Endothelial cell of umbilical vein (primary cell): ENCODE results near the gene DLGAP1. TPM values are rescaled to one million over a fixed set of nuclear protein-coding genes. Genes with fewer than 3 reads are reported as not detected.

Source experiments
- BruUV-seq: library from RNA; stranded (reverse); fragments of 400-500 nt; replicated peaks from 2 replicates; lab custom pipeline; 2021; lab: Mats Ljungman, UMichigan
- CTCF ChIA-PET: fragments of 300-600, 350-600 bp; sonication (Branson Sonifier 250); formaldehyde crosslinking; loops from one replicate; lab custom pipeline; 2021; ENCODE audit warnings: antibody characterized with exemption, inconsistent platforms; lab: Charles Lee
- POLR2A ChIA-PET: fragments of 300-600, 350-600 bp; sonication (Branson Sonifier 250); formaldehyde crosslinking; loops from one replicate; lab custom pipeline; 2021; ENCODE audit warnings: antibody characterized with exemption, inconsistent platforms; lab: Charles Lee
- DNase-seq: peaks from one replicate; pipeline ENCODE4 v3.0.0-alpha.2; 2011; ENCODE audit warnings: low read depth, low spot score
- FAIRE-seq: peaks from 2 replicates; lab custom pipeline; 2011; peaks lifted over from hg19 to GRCh38; lab: Jason Lieb, UNC
- H2AFZ ChIP-seq: 2 replicates; pipeline ENCODE4 v1.6.0; 2012; ENCODE audit warnings: low read depth, low read length, control low read depth, inconsistent platforms
- H3K27ac ChIP-seq: 2 replicates; pipeline ENCODE4 v1.5.1; 2011; ENCODE audit warnings: low read depth, mild to moderate bottlenecking, control low read depth, low read length, moderate library complexity; ENCODE audit not compliant: insufficient read depth
- H3K27me3 ChIP-seq, 2 experiments: 2 replicates each; pipeline versions ENCODE4 v1.6.0 to v1.6.1; 2011; ENCODE audit warnings: low read length in 2 of 2, mixed read lengths in 1 of 2; ENCODE audit not compliant: control insufficient read depth in 2 of 2, insufficient read depth in 2 of 2
- H3K36me3 ChIP-seq, 2 experiments: 2 replicates in 1 of 2; 3 replicates in 1 of 2; pipeline ENCODE4 v1.5.1; 2011; ENCODE audit warnings: low read length in 2 of 2, mild to moderate bottlenecking in 1 of 2, moderate library complexity in 1 of 2; ENCODE audit not compliant: control insufficient read depth in 2 of 2, insufficient read depth in 2 of 2; ENCODE audit errors: extremely low read depth in 1 of 2
- H3K4me1 ChIP-seq: 3 replicates; pipeline ENCODE4 v1.5.1; 2011; ENCODE audit warnings: mild to moderate bottlenecking, low read length; ENCODE audit not compliant: control insufficient read depth, insufficient read depth; ENCODE audit errors: extremely low read depth
- H3K4me2 ChIP-seq: 2 replicates; pipeline ENCODE4 v1.6.1; 2011; ENCODE audit warnings: low read length, control low read depth, mixed read lengths; ENCODE audit not compliant: insufficient read depth
- H3K4me3 ChIP-seq, 3 experiments: fragments of 200-600 bp in 1 of 3; sonication (generic), shearing (Covaris generic) in 1 of 3; replicated peaks in 1 of 3; 2 replicates each; pipeline ENCODE4 v1.5.1; 2011 to 2016; ENCODE audit warnings: control low read depth in 3 of 3, low read length in 3 of 3, mild to moderate bottlenecking in 2 of 3, inconsistent platforms in 1 of 3, low read depth in 1 of 3, moderate library complexity in 1 of 3; ENCODE audit not compliant: insufficient read depth in 1 of 3
- H3K79me2 ChIP-seq: 2 replicates; pipeline ENCODE4 v1.6.0; 2012; ENCODE audit warnings: low read length, inconsistent platforms; ENCODE audit not compliant: control insufficient read depth, insufficient read depth
- H3K9ac ChIP-seq: replicated peaks from 2 replicates; pipeline ENCODE3; 2011; ENCODE audit warnings: low read length, control low read depth; ENCODE audit not compliant: insufficient read depth; ENCODE audit errors: extremely low read depth
- H3K9me1 ChIP-seq: replicated peaks from 3 replicates; pipeline ENCODE4 v1.6.0; 2011; ENCODE audit warnings: mild to moderate bottlenecking, low read length; ENCODE audit not compliant: control insufficient read depth, insufficient read depth; ENCODE audit errors: extremely low read depth
- H3K9me3 ChIP-seq: replicated peaks from 2 replicates; pipeline ENCODE4 v1.5.1; 2012; ENCODE audit warnings: low read length, inconsistent platforms; ENCODE audit not compliant: control insufficient read depth, insufficient read depth
- H4K20me1 ChIP-seq: replicated peaks from 2 replicates; pipeline ENCODE3; 2011; ENCODE audit warnings: mild to moderate bottlenecking, low read length; ENCODE audit not compliant: control insufficient read depth, insufficient read depth; ENCODE audit errors: extremely low read depth
- EZH2 ChIP-seq: IDR thresholded peaks from 2 replicates; pipeline ENCODE4 v1.6.1; 2012; ENCODE audit warnings: borderline replicate concordance, low read depth, mild to moderate bottlenecking, moderate library complexity, low read length, inconsistent platforms; ENCODE audit not compliant: severe bottlenecking
- FOS ChIP-seq: IDR thresholded peaks from 2 replicates; pipeline ENCODE4 v1.6.1; 2011; ENCODE audit warnings: mild to moderate bottlenecking, low read length, moderate library complexity, borderline replicate concordance; ENCODE audit not compliant: insufficient read depth
- GATA2 ChIP-seq: IDR thresholded peaks from 2 replicates; pipeline ENCODE4 v1.7.0; 2011; ENCODE audit warnings: low read depth, mild to moderate bottlenecking, moderate library complexity, mixed read lengths, low read length; ENCODE audit not compliant: insufficient read length, insufficient read depth
- JUN ChIP-seq: IDR thresholded peaks from 2 replicates; pipeline ENCODE4 v1.6.1; 2011; ENCODE audit warnings: borderline replicate concordance, low read depth; ENCODE audit not compliant: insufficient read length, insufficient read depth
- MYC ChIP-seq: IDR thresholded peaks from one replicate; pipeline ENCODE4 v1.6.1; 2011; ENCODE audit warnings: mild to moderate bottlenecking, low read depth, low read length
- POLR2A ChIP-seq: IDR thresholded peaks from 2 replicates; pipeline ENCODE4 v1.6.1; 2012; ENCODE audit warnings: low read depth, mild to moderate bottlenecking, control low read depth, low read length
- POLR2AphosphoS5 ChIP-seq: IDR thresholded peaks from 2 replicates; pipeline ENCODE4 v1.6.1; 2012; ENCODE audit warnings: low read depth, mild to moderate bottlenecking, control low read depth, low read length, moderate library complexity; ENCODE audit not compliant: insufficient read depth
- dilution Hi-C: fragments of 300-500 bp; cut with MboI; formaldehyde crosslinking; loops from one replicate; pipeline ENCODE4 v1.15.0; 2019; ENCODE audit warnings: low sequenced_read_pairs; ENCODE audit not compliant: extremely low pct_ligation_motif_present
- intact Hi-C: fragments of 100-400 bp; cut with micrococcal nuclease; formaldehyde crosslinking; loops from one replicate; pipeline ENCODE4 v1.10.0; 2022
- polyA plus RNA-seq, 4 experiments: library from polyadenylated mRNA; depleted of rRNA in 3 of 4; stranded (reverse) in 3 of 4; unstranded in 1 of 4; fragments of >200 nt; gene quantifications; 2 replicates each; pipeline versions ENCODE4 v1.2.1 to v1.2.3, GENCODE V29; 2011 to 2012; ENCODE audit warnings: missing spikeins in 1 of 4
- total RNA-seq: library from RNA; stranded (reverse); gene quantifications from 2 replicates; pipeline ENCODE4 v1.2.3, GENCODE V29; 2021
- TF ChIP-seq, protein P1 (sequence below), 2 donors: IDR thresholded peaks; 1 replicate in 1 of 2; 2 replicates in 1 of 2; pipeline ENCODE4 v1.5.1; 2011; ENCODE audit warnings: low read length in 2 of 2, mild to moderate bottlenecking in 2 of 2, moderate library complexity in 2 of 2, control low read depth in 1 of 2, inconsistent platforms in 1 of 2, low read depth in 1 of 2; ENCODE audit not compliant: insufficient read depth in 1 of 2; ENCODE audit errors: extremely low read depth in 1 of 2
- TF ChIP-seq, protein P2 (sequence below): IDR thresholded peaks from 2 replicates; pipeline ENCODE4 v1.6.1; 2011; ENCODE audit not compliant: insufficient read depth, insufficient read length

DLGAP1 gene
- total and polyA plus RNA-seq, 2 donors (not counting 3 experiments of a cell fraction or from before 2014, with no cell fraction given): 0.04 TPM; not detected in 1

DNA sequence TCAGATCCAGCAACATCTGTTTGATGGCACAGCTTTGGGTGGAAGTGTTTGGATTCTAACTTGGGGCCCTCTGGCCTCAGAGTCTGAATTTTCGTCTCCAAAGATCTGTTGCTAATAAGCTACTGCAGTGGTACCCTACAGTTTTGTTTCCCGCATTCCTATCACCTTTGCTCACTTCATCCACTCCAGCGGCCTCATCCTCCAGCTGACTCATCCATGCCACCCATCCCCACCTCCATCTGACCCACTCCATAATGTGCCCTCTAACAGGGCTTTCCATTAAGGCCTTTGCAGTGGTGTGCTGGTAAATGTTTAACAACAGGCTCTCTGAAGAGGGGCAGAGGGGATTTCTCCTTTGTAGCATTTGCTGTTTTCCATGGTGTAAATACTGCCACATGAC, 779.7 kb downstream of the DLGAP1 start:
- intact Hi-C loops: no loop called here
- DNase-seq (no peak), FAIRE-seq (no peak)
- no peaks in the 10 kb centered on the region for H3K79me2 ChIP-seq
- no peak overlapping the region for H3K4me2 ChIP-seq
- H3K9ac ChIP-seq: no peak overlapping the region
- no peak overlapping the region for H2AFZ ChIP-seq
- H3K27ac ChIP-seq: no peak overlapping the region
- CTCF ChIA-PET: interaction anchor here (1.1 to 3.1 kb wide), 3 partner anchors 10 to 323 kb away, joined by 3 to 20 read pairs (median 4); no protein-coding TSS in a partner anchor
- TF ChIP-seq EZH2: no peak
- no peak for TF ChIP-seq JUN
- BruUV-seq: no TSS peak
- H3K9me1 ChIP-seq: no peaks in the 10 kb centered on the region
- dilution Hi-C loops: no loop called here
- H3K9me3 ChIP-seq: no peaks in the 10 kb centered on the region
- H3K4me3 ChIP-seq: no peak overlapping the region
- H3K36me3 ChIP-seq: no peaks in the 10 kb centered on the region
- no peaks in the 10 kb centered on the region for H4K20me1 ChIP-seq
- POLR2A ChIA-PET: no interaction called here
- no peaks in the 10 kb centered on the region for H3K4me1 ChIP-seq
- no peaks in the 10 kb centered on the region for H3K27me3 ChIP-seq

DNA sequence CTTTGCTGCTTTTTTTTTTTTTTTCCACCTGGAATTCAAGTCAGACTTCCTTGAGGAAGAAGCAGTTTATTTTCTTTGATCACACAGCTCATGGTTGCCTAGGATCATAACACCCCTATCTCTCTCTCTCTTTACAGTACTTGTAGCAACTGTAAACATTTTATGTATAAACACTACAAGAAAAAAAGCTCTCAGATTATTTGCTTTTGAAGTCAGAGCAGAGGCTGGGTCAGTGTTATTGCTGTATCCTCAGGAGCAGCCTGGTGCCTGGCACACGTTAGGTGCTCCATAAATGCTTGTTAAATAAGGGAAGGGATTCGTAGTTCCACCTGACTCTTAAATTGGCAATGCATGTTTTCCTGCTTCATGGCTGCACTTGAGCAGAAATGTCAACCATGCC, 783.9 kb downstream of the DLGAP1 start:
- no peak overlapping the region for H3K9ac ChIP-seq
- no peaks in the 10 kb centered on the region for H3K9me1 ChIP-seq
- H3K27me3 ChIP-seq: no peaks in the 10 kb centered on the region
- H4K20me1 ChIP-seq: no peaks in the 10 kb centered on the region
- no peak for FAIRE-seq
- ChIA-PET POLR2A (no interaction called here), CTCF (interaction anchor here (0.6 to 1.6 kb wide), 6 partner anchors 8 to 327 kb away, joined by 3 to 5 read pairs (median 4); no protein-coding TSS in a partner anchor)
- TF ChIP-seq, protein P1, sequence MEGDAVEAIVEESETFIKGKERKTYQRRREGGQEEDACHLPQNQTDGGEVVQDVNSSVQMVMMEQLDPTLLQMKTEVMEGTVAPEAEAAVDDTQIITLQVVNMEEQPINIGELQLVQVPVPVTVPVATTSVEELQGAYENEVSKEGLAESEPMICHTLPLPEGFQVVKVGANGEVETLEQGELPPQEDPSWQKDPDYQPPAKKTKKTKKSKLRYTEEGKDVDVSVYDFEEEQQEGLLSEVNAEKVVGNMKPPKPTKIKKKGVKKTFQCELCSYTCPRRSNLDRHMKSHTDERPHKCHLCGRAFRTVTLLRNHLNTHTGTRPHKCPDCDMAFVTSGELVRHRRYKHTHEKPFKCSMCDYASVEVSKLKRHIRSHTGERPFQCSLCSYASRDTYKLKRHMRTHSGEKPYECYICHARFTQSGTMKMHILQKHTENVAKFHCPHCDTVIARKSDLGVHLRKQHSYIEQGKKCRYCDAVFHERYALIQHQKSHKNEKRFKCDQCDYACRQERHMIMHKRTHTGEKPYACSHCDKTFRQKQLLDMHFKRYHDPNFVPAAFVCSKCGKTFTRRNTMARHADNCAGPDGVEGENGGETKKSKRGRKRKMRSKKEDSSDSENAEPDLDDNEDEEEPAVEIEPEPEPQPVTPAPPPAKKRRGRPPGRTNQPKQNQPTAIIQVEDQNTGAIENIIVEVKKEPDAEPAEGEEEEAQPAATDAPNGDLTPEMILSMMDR (IDR thresholded peaks at IDR 0.05; ENCODE audit: extremely low read depth in 1 of 2, insufficient read depth in 1 of 2, low read depth in 1 of 2, low read length in 2 of 2): no peak
- TF ChIP-seq MYC (no peak), POLR2AphosphoS5 (no peak), JUN (no peak), EZH2 (no peak), POLR2A (no peak), FOS (no peak), GATA2 (no peak)
- TF ChIP-seq, protein P2, sequence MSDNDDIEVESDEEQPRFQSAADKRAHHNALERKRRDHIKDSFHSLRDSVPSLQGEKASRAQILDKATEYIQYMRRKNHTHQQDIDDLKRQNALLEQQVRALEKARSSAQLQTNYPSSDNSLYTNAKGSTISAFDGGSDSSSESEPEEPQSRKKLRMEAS: no peak
- no peak overlapping the region for H3K27ac ChIP-seq
- H3K4me1 ChIP-seq: peaks cover 2% of the 10 kb centered on the region
- no peak overlapping the region for H2AFZ ChIP-seq
- no peaks in the 10 kb centered on the region for H3K79me2 ChIP-seq
- no peaks in the 10 kb centered on the region for H3K9me3 ChIP-seq
- H3K4me3 ChIP-seq: no peak overlapping the region
- no peak overlapping the region for H3K4me2 ChIP-seq
- no peak for DNase-seq
- no TSS peak for BruUV-seq
- dilution Hi-C loops: no loop called here
- H3K36me3 ChIP-seq: no peaks in the 10 kb centered on the region
- intact Hi-C loops: no loop called here
